Chondrocyte (in vitro differentiated cells): ENCODE measurements around the gene PKNOX1. TPM values are rescaled to one million over a fixed set of nuclear protein-coding genes. Genes with fewer than 3 reads are reported as not detected.
"Not testable (repeated sequence)": the region's sequence is repeated elsewhere in the genome, so short reads cannot be mapped to it uniquely, and the experiment has no call there.

Experiments used
- DNase-seq: peaks from one replicate; pipeline ENCODE4 v3.0.0; 2021; ENCODE audit warnings: mixed read lengths, low spot score
- H3K27ac Mint-ChIP-seq: one replicate; pipeline ENCODE4 v1.8.0; 2021; ENCODE audit warnings: mild to moderate bottlenecking, moderate library complexity, mixed read lengths; ENCODE audit not compliant: unreplicated experiment
- H3K27me3 Mint-ChIP-seq: 2 replicates; pipeline ENCODE4 v1.8.0; 2021; ENCODE audit warnings: low read depth, mixed read lengths
- H3K36me3 Mint-ChIP-seq: 2 replicates; pipeline ENCODE4 v1.8.0; 2021; ENCODE audit warnings: low read depth, mixed read lengths
- H3K4me1 Mint-ChIP-seq: 2 replicates; pipeline ENCODE4 v1.8.0; 2021; ENCODE audit warnings: low read depth, mild to moderate bottlenecking, mixed read lengths
- H3K4me3 Mint-ChIP-seq: one replicate; pipeline ENCODE4 v1.8.0; 2021; ENCODE audit warnings: mild to moderate bottlenecking, moderate library complexity, mixed read lengths; ENCODE audit not compliant: unreplicated experiment
- H3K9me3 Mint-ChIP-seq: 2 replicates; pipeline ENCODE4 v1.8.0; 2021; ENCODE audit warnings: low read depth, mixed read lengths
- total RNA-seq: library from RNA; stranded (reverse); gene quantifications from 3 replicates; pipeline ENCODE4 v1.2.1, GENCODE V29; 2021
- TF ChIP-seq, protein P1 (sequence below): fragments of 200-600 bp; sonication (generic); IDR thresholded peaks from 2 replicates; pipeline ENCODE4 v1.5.0; 2021; ENCODE audit warnings: antibody characterized with exemption, mild to moderate bottlenecking, moderate library complexity

Gene PKNOX1
- total RNA-seq, 1 donor from 2014 or later: 12.0 TPM

- H3K4me3 Mint-ChIP-seq: no peak overlapping the region
- DNase-seq: no peak
- TF ChIP-seq, protein P1, sequence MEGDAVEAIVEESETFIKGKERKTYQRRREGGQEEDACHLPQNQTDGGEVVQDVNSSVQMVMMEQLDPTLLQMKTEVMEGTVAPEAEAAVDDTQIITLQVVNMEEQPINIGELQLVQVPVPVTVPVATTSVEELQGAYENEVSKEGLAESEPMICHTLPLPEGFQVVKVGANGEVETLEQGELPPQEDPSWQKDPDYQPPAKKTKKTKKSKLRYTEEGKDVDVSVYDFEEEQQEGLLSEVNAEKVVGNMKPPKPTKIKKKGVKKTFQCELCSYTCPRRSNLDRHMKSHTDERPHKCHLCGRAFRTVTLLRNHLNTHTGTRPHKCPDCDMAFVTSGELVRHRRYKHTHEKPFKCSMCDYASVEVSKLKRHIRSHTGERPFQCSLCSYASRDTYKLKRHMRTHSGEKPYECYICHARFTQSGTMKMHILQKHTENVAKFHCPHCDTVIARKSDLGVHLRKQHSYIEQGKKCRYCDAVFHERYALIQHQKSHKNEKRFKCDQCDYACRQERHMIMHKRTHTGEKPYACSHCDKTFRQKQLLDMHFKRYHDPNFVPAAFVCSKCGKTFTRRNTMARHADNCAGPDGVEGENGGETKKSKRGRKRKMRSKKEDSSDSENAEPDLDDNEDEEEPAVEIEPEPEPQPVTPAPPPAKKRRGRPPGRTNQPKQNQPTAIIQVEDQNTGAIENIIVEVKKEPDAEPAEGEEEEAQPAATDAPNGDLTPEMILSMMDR: no peak
- peaks cover 5% of the 10 kb centered on the region for H3K9me3 Mint-ChIP-seq
- H3K36me3 Mint-ChIP-seq: peaks cover 6% of the 10 kb centered on the region
- H3K27me3 Mint-ChIP-seq: no peaks in the 10 kb centered on the region
- peak overlapping the region; percentile 22 for H3K27ac Mint-ChIP-seq
- peaks cover 19% of the 10 kb centered on the region for H3K4me1 Mint-ChIP-seq
Observed at GRCh38 chr21:42981862-42982261, 7.5 kb downstream of the PKNOX1 start.

- H3K27me3 Mint-ChIP-seq: no peaks in the 10 kb centered on the region
- H3K36me3 Mint-ChIP-seq: peaks cover 4% of the 10 kb centered on the region
- TF ChIP-seq, protein P1: no peak
- DNase-seq: no peak
- no peaks in the 10 kb centered on the region for H3K9me3 Mint-ChIP-seq
- no peak overlapping the region for H3K4me3 Mint-ChIP-seq
- H3K27ac Mint-ChIP-seq: peak overlapping the region; percentile 78
- peaks cover 15% of the 10 kb centered on the region for H3K4me1 Mint-ChIP-seq
Observed at GRCh38 chr21:42983103-42983502, 8.7 kb downstream of the PKNOX1 start.

GRCh38 chr21:42983869-42984268 is 9.5 kb downstream of the PKNOX1 start:
- TF ChIP-seq, protein P1: no peak
- Mint-ChIP-seq H3K4me1 (peaks cover 15% of the 10 kb centered on the region), H3K9me3 (no peaks in the 10 kb centered on the region), H3K27me3 (no peaks in the 10 kb centered on the region), H3K27ac (no peak overlapping the region), H3K4me3 (no peak overlapping the region), H3K36me3 (peaks cover 2% of the 10 kb centered on the region)
- DNase-seq: no peak

GRCh38 chr21:42986125-42986783 is 11.9 kb downstream of the PKNOX1 start:
- H3K27me3 Mint-ChIP-seq: no peaks in the 10 kb centered on the region
- no peak for DNase-seq
- H3K27ac Mint-ChIP-seq: no peak overlapping the region
- TF ChIP-seq, protein P1: no peak
- H3K36me3 Mint-ChIP-seq: no peaks in the 10 kb centered on the region
- H3K4me3 Mint-ChIP-seq: no peak overlapping the region
- H3K9me3 Mint-ChIP-seq: no peaks in the 10 kb centered on the region
- H3K4me1 Mint-ChIP-seq: peaks cover 29% of the 10 kb centered on the region

DNA sequence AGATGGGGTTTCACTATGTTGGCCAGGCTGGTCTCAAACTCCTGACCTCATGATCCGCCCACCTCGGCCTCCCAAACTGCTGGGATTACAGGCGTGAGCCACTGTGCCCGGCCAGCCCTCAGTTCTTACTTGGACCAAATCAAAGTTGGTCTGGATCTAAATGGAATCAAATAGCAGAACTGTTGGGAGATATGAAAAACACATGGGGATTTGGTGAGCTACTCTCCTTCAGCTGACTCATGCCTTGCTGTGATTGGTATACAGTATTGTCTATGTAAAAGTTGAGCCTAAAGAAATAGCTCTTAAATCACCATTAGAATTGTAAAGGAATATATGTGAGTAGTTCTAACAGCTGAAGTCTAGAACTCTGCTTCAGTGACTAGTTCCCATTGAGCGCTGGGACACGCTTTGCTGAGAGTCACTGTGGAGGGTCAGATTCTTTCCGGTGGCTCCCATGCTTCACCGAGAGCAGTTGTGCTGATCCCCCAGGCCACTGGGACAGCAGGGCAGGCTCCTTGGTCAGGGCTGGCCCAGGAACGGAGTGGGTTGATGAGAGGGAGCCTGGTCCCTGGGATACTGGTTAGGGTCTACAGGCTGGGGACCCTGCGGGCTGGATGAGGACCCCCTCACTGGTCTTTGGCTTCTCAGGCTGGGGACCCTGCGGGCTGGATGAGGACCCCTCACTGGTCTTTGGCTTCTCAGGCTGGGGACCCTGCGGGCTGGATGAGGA is 14.0 kb downstream of the PKNOX1 start:
- Mint-ChIP-seq H3K9me3 (no peaks in the 10 kb centered on the region), H3K27me3 (no peaks in the 10 kb centered on the region), H3K4me1 (peaks cover 33% of the 10 kb centered on the region), H3K27ac (no peak overlapping the region), H3K4me3 (no peak overlapping the region), H3K36me3 (no peaks in the 10 kb centered on the region)
- TF ChIP-seq, protein P1: no peak
- DNase-seq: peak; percentile 60

GRCh38 chr21:42989370-42989769 is 15.0 kb downstream of the PKNOX1 start:
- H3K9me3 Mint-ChIP-seq, DNase-seq, H3K36me3 Mint-ChIP-seq, H3K27ac Mint-ChIP-seq, H3K27me3 Mint-ChIP-seq, H3K4me3 Mint-ChIP-seq: not testable (repeated sequence)
- peaks cover 34% of the 10 kb centered on the region for H3K4me1 Mint-ChIP-seq
